Progenitor cell of endocrine pancreas (in vitro differentiated cells): Measurements from ENCODE around the gene CD3G. TPM values are rescaled to one million over a fixed set of nuclear protein-coding genes. Genes with fewer than 3 reads are reported as not detected.

Source experiments
- DNase-seq: peaks from one replicate; pipeline ENCODE4 v3.0.0; 2021; ENCODE audit warnings: low spot score; ENCODE audit not compliant: unreplicated experiment
- H3K27ac Mint-ChIP-seq: 2 replicates; pipeline ENCODE4 v1.8.0; 2021; ENCODE audit warnings: mild to moderate bottlenecking, moderate library complexity, mixed read lengths
- H3K27me3 Mint-ChIP-seq: 2 replicates; pipeline ENCODE4 v1.8.0; 2021; ENCODE audit warnings: mixed read lengths
- H3K36me3 Mint-ChIP-seq: 2 replicates; pipeline ENCODE4 v1.8.0; 2022; ENCODE audit warnings: mixed read lengths; ENCODE audit not compliant: insufficient read depth
- H3K4me1 Mint-ChIP-seq: 2 replicates; pipeline ENCODE4 v1.8.0; 2021; ENCODE audit warnings: low read depth, mixed read lengths
- H3K4me3 Mint-ChIP-seq: 2 replicates; pipeline ENCODE4 v1.8.0; 2021; ENCODE audit warnings: low read depth, mild to moderate bottlenecking, moderate library complexity, mixed read lengths
- H3K9me3 Mint-ChIP-seq: 2 replicates; pipeline ENCODE4 v1.8.0; 2021; ENCODE audit warnings: low read depth, mixed read lengths
- CTCF ChIP-seq: fragments of 200-600 bp; sonication (generic); IDR thresholded peaks from one replicate; pipeline ENCODE4 v1.5.0; 2021; ENCODE audit warnings: antibody characterized with exemption, mild to moderate bottlenecking; ENCODE audit not compliant: unreplicated experiment
- total RNA-seq: library from RNA; stranded (reverse); gene quantifications from 2 replicates; pipeline ENCODE4 v1.2.1, GENCODE V29; 2021

CD3G gene
- total RNA-seq, 1 donor from 2014 or later, result not detected

GRCh38 chr11:118364956-118365615 lies 20.9 kb downstream of the CD3G start:
- no peak for DNase-seq
- TF ChIP-seq CTCF, result no peak
- H3K4me3 Mint-ChIP-seq, result no peak overlapping the region
- H3K4me1 Mint-ChIP-seq, result peaks cover 10% of the 10 kb centered on the region
- peaks cover 16% of the 10 kb centered on the region for H3K36me3 Mint-ChIP-seq
- no peak overlapping the region for H3K27ac Mint-ChIP-seq
- no peaks in the 10 kb centered on the region for H3K27me3 Mint-ChIP-seq
- no peaks in the 10 kb centered on the region for H3K9me3 Mint-ChIP-seq

DNA sequence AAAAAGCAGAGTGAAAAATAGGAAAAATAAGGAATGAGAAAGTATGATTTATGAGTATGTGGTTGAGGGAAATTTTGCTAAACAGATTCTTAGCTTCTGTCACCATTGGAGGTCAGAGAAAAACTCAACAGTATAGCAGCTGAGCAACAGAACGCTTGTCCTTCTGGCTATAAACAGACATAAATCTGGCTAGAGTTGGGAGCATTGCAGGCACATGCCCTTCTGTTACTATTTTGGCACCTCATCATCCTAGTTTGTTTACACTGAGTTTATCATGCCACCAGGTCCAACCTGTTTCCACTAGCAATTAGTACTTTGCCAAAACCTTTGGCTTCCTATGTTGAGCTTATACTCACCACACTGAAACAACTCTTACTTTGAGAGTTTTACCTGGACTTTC lies 22.1 kb downstream of the CD3G start:
- Mint-ChIP-seq H3K27me3 (no peaks in the 10 kb centered on the region), H3K4me1 (peaks cover 5% of the 10 kb centered on the region), H3K36me3 (peaks cover 22% of the 10 kb centered on the region), H3K27ac (peak overlapping the region; percentile 80), H3K9me3 (no peaks in the 10 kb centered on the region), H3K4me3 (no peak overlapping the region)
- TF ChIP-seq CTCF, result no peak
- no peak for DNase-seq

DNA sequence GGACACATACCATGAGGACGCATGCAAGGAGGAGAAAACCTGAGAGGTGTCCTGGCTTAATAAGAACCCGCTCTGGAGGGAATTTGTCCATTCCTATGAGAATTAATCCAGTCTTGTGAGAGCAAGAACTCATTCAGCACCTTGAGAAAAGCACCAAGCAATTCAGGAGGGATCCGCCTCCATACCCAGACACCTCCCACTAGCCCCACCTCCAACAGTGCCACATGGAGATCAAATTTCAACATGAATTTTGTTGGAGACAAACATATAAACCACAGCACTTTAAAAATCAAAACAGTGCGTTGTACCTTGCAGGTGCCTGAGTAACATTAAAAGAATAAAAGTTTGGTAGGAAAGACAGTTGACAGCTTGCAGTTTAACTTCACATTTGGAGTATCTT lies 26.6 kb downstream of the CD3G start:
- Mint-ChIP-seq H3K36me3 (peaks cover 31% of the 10 kb centered on the region), H3K27me3 (no peaks in the 10 kb centered on the region), H3K4me3 (no peak overlapping the region), H3K9me3 (no peaks in the 10 kb centered on the region), H3K4me1 (peaks cover 5% of the 10 kb centered on the region), H3K27ac (no peak overlapping the region)
- DNase-seq, result no peak
- TF ChIP-seq CTCF, result no peak

- no peaks in the 10 kb centered on the region for H3K27me3 Mint-ChIP-seq
- no peaks in the 10 kb centered on the region for H3K9me3 Mint-ChIP-seq
- no peak overlapping the region for H3K27ac Mint-ChIP-seq
- DNase-seq, result no peak
- H3K4me3 Mint-ChIP-seq, result no peak overlapping the region
- TF ChIP-seq CTCF, result no peak
- H3K4me1 Mint-ChIP-seq, result no peaks in the 10 kb centered on the region
- H3K36me3 Mint-ChIP-seq, result peaks cover 35% of the 10 kb centered on the region
These were observed 29.1 kb downstream of the CD3G start for GRCh38 chr11:118373263-118373662.

DNA sequence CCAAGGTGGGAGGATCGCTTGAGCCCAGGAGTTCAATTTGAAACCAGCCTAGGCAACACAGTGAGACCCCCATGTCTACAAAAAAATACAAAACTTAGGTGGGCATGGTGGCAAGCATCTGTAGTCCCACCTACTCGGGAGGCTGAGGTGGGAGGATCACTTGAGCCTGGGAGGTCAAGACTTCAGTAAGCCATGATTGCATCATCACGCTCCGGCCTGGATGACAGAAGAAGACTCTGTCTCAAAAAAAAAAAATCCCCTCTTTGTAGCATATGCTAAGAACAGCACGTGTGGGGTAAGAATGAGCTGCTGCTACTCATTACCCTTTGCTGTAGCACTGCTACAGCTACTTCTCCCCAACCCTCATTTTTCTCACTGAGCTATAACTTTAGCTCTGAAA lies 29.7 kb downstream of the CD3G start:
- Mint-ChIP-seq H3K9me3 (no peaks in the 10 kb centered on the region), H3K4me3 (no peak overlapping the region), H3K27ac (no peak overlapping the region), H3K4me1 (no peaks in the 10 kb centered on the region), H3K36me3 (peaks cover 33% of the 10 kb centered on the region), H3K27me3 (no peaks in the 10 kb centered on the region)
- no peak for DNase-seq
- TF ChIP-seq CTCF, result no peak
